Measurements from ENCODE around the gene FKBP10. TPM values are rescaled to one million over a fixed set of nuclear protein-coding genes. Genes with fewer than 3 reads are reported as not detected.
A peak's percentile ranks its signal among the peaks of the same experiment; 100 is the strongest.
"Not testable (repeated sequence)": the region's sequence is repeated elsewhere in the genome, so short reads cannot be mapped to it uniquely, and the experiment has no call there.

The FKBP10 gene, protein sequence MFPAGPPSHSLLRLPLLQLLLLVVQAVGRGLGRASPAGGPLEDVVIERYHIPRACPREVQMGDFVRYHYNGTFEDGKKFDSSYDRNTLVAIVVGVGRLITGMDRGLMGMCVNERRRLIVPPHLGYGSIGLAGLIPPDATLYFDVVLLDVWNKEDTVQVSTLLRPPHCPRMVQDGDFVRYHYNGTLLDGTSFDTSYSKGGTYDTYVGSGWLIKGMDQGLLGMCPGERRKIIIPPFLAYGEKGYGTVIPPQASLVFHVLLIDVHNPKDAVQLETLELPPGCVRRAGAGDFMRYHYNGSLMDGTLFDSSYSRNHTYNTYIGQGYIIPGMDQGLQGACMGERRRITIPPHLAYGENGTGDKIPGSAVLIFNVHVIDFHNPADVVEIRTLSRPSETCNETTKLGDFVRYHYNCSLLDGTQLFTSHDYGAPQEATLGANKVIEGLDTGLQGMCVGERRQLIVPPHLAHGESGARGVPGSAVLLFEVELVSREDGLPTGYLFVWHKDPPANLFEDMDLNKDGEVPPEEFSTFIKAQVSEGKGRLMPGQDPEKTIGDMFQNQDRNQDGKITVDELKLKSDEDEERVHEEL
- 100 to 1,000 TPM; 132 to 191 (median 162) TPM for polyA plus RNA-seq (ENCODE audit: insufficient read length in 4 of 4)

GRCh38 chr17:41812381-41813151 is at the start of gene FKBP10:
TSS of gene FKBP10 (plus strand) at chr17:41813004. CDS start at chr17:41813035, 31 bp downstream.
- DNase-seq (ENCODE audit: low read depth in 4 of 4, low spot score in 2 of 4): peak in 2 of 4 donors; percentile 84 to 88

GRCh38 chr17:41763327-41763726 is 49.5 kb upstream of the FKBP10 start:
- no peak for DNase-seq (ENCODE audit: low read depth in 4 of 4, low spot score in 2 of 4)

- no peak for DNase-seq (ENCODE audit: low read depth in 4 of 4, low spot score in 2 of 4)
These were observed 46.7 kb upstream of the FKBP10 start for GRCh38 chr17:41766135-41766534.

DNA sequence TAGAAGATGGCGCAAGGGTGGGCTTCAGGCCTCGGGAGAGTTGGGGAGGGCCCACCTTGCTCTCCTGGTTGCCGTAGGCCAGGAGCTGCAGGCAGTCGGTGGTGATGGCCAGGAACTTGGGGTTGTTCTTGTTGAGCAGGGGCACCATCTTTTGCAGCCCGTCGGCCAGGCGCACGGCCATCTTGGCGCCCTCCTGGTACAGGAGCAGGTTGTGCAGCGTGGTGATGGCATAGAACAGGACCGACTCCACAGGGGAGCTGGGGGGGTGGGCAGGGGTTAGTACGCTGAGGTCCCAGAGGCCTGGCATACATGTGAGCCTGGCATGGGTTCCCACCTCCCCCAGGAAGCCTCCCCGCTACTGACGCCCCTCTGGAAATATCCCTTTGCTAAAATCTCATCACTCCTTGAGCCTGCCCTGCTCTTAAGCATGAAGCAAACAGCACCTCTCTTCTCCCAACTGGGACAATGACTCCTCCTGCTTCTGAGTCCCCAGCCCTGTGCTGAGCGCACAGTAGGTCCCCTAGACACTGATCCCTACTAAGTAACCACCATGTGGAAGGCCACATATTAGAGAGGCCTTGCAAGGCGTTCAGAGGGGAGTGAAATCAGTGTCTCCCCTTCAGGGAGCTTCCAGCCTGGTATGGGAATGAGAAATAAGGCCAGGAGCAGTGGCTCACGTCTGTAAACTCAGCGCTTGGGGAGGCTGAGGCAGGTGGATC is 45.3 kb upstream of the FKBP10 start:
- DNase-seq (ENCODE audit: low read depth in 4 of 4, low spot score in 2 of 4): no peak

DNA sequence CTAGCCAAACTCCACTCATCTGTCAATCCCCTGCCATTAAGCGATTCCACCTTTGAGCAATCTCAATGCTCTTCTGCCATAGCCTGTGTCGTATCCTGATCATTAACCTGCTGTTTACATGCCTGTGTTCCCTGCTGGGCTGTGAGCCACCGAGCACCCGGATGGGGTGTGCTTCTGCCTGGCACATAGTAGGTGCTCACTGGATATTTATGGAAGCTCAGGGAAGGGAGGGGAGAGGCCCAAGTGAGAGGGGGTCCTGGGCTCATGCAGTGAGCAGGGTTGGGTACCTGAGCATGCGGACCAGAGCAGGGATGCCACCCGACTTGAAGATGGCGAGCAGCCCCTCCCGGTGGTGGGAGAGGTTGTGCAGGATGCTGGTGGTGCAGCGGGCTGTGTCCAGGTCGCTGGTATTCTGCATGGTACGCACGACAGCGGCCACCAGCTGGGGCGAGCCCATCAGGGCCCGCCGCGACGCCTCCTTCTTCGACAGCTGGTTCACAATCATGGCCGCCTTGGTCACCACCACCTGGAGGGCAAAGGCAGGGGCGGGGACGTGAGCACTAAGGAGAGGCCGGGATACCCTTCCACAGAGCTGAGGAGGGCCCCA is 44.0 kb upstream of the FKBP10 start:
- DNase-seq (ENCODE audit: low read depth in 4 of 4, low spot score in 2 of 4): no peak

- no peak for DNase-seq (ENCODE audit: low read depth in 4 of 4, low spot score in 2 of 4)
These were observed 43.4 kb upstream of the FKBP10 start for GRCh38 chr17:41769346-41769862.

- no peak for DNase-seq (ENCODE audit: low read depth in 4 of 4, low spot score in 2 of 4)
These were observed 42.8 kb upstream of the FKBP10 start for GRCh38 chr17:41769985-41770384.

DNA sequence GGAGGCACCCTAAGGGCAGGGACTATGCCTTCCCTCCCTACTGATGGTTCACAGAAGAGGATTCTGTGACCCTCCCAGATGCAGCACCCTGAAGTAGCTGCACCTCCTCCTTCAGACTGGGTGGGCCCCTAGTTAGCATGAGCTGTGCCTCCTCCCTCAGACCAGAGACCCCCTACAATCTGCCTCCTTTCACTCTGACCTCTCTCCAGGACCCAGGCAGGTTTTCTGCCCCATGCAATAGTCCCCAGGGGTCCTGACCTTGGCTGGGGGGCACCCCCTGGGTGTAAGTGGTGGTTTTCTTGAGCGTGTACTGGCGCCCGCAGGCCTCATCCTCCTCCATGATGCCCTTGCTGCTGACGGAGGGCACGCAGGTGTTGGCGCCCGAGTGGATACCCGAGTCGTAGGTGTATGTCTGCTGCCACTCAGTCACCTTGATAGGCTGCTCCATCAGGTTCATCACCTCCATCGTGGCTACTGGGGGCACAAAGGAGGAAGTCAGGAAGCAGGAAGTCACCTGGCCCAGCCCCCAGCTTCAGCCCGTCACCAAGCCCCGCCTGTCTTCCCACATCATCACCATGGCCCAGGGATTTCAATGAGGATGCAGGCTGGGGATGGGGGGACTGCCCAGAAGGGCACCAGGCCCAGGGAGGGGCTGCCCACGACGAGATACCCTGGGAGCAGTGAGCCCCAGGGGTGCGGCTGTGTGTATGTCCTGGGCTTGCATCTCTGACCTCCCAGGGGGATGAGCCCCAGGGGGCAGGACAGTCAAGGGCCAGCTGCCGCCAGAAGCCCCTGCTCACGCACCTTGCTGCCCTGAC is 41.2 kb upstream of the FKBP10 start:
- no peak for DNase-seq (ENCODE audit: low read depth in 4 of 4, low spot score in 2 of 4)

GRCh38 chr17:41772218-41772585 is 40.6 kb upstream of the FKBP10 start:
- DNase-seq (ENCODE audit: low read depth in 4 of 4, low spot score in 2 of 4): peak in 1 of 4 donors; percentile 27

DNA sequence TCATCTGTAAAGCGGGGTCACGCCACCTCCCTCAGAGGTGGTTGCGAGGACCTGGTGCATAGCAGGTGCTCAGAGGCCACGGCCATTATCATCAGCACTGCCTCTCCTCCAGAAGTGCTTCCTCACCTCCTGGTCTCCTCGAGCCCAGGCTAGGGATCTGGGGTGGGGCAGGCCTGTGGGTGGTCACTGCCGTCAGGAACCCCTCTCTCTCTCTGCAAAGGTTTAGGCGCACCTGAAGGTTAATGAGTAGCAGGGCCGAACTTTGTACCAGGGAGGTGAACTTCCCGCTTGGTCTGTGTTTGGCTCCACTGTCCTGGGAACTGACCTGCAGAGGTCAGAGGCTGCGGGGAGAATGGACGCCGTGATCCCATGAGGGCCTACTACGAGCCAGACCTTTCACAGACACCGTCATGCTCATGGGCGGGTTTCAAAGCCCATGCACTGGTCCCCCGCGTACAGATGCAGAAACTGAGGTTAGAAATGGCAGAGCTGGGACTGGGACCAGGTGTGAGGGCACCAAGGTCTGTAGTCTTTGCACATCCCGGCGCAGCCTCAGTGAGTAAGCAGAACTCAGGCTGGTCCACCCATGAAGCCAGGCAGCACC is 40.1 kb upstream of the FKBP10 start:
- DNase-seq (ENCODE audit: low read depth in 4 of 4, low spot score in 2 of 4): no peak

GRCh38 chr17:41773190-41773588 is 39.6 kb upstream of the FKBP10 start:
- DNase-seq (ENCODE audit: low read depth in 4 of 4, low spot score in 2 of 4): peak in 2 of 4 donors; percentile 55 to 66

DNA sequence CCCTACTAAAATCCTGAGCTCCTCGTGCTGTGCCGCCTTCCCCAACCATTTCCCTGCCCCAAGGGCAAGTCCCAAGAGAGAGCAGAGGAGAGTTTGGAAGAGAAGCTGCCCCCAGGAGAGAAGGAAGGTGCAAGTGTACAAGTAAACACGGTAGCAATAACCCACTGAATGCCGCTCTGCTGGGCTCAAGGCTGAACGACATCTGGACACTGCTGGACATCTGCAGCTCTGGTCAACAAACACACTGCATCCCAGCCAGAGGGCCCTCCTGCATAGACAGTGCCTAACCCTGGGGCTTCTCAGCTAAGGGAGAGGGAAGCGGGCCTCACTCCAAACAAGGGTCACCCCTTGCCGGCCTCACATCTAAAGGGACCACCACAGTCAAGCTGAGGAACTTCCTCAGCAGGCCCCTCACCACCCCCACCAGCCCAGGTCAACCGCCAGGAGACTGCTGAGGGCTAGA is 39.0 kb upstream of the FKBP10 start:
- no peak for DNase-seq (ENCODE audit: low read depth in 4 of 4, low spot score in 2 of 4)

DNA sequence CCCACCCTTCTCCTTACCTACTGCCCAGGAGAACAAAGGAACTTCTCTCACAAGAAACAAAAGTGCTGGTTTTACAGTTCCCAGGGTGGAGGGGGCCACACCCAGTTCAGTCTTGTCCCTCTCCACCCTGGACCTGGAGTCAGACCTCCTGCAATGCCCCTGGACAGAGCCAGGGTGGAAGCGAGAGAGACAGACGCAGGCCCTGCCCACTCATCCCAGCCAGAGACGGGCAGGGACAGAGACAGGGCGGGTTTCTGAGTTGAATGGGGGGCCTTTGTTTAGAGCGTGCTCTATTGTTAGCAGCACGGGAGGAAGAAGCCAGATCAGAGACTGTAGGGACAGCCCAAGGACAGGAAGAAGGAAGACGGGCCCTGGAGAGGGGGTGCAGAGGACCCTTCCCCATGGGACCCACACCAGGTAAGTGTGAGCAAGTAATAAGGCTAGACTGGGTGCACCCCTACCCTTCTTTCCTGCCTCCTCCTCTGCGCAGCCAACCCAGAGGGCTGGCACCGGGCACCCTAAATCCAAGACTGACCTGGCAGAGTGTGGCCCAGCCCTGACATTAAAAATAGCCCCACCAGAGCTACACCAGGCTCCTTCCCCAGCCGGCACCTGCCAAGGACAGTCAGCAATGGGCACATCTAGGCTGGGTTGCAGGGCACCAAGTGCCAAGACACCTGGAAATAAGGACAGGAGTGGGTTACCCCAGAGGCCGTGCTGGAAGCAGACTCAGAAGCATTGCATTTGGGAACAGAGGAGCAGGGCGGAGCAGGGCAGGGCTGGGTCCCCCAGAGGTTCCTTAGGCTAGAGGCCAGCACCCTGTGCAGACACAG is 37.2 kb upstream of the FKBP10 start:
- no peak for DNase-seq (ENCODE audit: low read depth in 4 of 4, low spot score in 2 of 4)

DNA sequence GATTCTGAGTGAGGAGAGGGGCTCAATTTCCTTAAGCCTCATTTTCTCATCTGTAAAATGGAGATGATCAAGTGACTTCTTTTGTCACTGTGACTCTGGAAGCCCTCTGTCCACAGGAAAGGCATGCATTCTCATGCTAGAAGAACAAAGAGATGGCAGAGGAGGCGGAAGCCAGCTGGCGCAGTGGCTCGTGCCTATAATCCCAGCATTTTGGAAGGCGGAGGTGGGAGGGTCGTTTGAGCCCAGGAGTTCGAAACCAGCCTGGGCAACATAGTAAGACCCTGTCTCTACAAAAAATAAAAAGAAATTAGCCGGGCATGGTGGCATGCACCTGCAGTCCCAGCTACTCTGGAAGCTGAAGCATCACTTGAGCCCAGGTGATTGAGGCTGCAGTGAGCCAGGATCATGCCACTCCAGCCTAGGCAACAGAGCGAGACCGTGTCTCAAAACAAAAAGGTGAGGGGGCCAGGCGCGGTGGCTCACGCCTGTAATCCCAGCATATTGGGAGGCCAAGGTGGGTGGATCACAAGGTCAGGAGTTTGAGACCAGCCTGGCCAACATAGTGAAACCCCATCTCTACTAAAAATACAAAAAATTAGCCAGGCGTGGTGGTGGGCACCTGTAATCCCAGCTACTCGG is 36.4 kb upstream of the FKBP10 start:
- DNase-seq (ENCODE audit: low read depth in 4 of 4, low spot score in 2 of 4): not testable (repeated sequence)

DNA sequence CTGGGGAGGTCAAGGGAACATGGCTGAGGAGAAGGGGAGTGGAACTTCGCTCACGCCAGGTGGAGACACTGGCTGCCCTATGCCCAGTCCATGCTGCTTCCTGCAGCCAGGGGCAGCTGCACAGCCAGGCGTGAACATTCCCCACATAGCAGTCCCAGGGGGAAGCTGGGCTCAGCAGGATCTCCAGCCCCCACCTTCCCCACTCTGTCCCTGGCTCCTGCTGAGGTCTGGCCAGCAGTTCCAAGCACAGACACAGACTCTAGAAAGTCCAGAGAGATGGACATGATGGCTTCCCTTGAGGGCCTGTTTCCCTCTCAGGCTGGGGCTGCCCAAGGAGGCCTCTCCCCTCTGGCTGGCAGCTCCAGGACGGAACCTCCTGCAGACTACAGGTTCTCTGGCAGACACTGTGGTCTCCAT is 35.6 kb upstream of the FKBP10 start:
- peak in 2 of 4 donors; percentile 49 to 59 for DNase-seq (ENCODE audit: low read depth in 4 of 4, low spot score in 2 of 4)

- peak in 2 of 4 donors; percentile 64 to 78 for DNase-seq (ENCODE audit: low read depth in 4 of 4, low spot score in 2 of 4)
These were observed 35.1 kb upstream of the FKBP10 start for GRCh38 chr17:41777574-41778188.

DNA sequence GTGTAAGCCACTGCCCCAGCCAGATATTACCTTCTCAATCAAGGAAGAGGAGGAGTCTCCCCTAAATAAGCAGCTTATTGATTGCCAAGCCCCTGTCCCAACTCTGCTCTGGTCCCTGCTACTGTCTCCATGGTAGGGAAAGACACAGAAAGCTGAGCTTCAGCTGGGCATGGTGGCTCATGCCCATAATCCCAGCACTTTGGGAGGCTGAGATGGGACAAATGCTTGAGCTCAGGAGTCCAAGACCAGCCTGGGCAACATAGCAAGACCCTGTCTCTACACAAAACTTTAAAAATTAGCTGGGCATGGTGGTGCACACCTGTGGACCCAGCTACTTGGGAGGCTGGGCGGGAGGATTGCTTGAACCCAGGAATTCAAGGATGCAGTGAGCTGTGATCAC is 32.9 kb upstream of the FKBP10 start:
- DNase-seq (ENCODE audit: low read depth in 4 of 4, low spot score in 2 of 4): no peak
